ENCODE data around the gene EARS2.

GRCh38 chr16:23499801-23500200 is 57.3 kb downstream of the EARS2 start:
- no peak for TF ChIP-seq EZH2phosphoT487 (IDR thresholded peaks at IDR 0.05)
- TF ChIP-seq, protein P1, sequence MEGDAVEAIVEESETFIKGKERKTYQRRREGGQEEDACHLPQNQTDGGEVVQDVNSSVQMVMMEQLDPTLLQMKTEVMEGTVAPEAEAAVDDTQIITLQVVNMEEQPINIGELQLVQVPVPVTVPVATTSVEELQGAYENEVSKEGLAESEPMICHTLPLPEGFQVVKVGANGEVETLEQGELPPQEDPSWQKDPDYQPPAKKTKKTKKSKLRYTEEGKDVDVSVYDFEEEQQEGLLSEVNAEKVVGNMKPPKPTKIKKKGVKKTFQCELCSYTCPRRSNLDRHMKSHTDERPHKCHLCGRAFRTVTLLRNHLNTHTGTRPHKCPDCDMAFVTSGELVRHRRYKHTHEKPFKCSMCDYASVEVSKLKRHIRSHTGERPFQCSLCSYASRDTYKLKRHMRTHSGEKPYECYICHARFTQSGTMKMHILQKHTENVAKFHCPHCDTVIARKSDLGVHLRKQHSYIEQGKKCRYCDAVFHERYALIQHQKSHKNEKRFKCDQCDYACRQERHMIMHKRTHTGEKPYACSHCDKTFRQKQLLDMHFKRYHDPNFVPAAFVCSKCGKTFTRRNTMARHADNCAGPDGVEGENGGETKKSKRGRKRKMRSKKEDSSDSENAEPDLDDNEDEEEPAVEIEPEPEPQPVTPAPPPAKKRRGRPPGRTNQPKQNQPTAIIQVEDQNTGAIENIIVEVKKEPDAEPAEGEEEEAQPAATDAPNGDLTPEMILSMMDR (IDR thresholded peaks at IDR 0.05): no peak
